Fibroblast of pulmonary artery (primary cell): ENCODE data around the gene TIMM44.

Experiments used
- DNase-seq: peaks from one replicate; pipeline ENCODE4 v3.0.0-alpha.2; 2010; ENCODE audit warnings: low read depth
- H3K4me3 ChIP-seq: replicated peaks from 2 replicates; pipeline ENCODE4 v1.5.1; 2011; ENCODE audit warnings: low read depth, mild to moderate bottlenecking, control low read depth, low read length, moderate library complexity
- TF ChIP-seq, protein P1 (sequence below): IDR thresholded peaks from 2 replicates; pipeline ENCODE4 v1.5.1; 2011; ENCODE audit warnings: mild to moderate bottlenecking, control low read depth, low read length, inconsistent platforms; ENCODE audit errors: missing control alignments

The TIMM44 gene

DNA sequence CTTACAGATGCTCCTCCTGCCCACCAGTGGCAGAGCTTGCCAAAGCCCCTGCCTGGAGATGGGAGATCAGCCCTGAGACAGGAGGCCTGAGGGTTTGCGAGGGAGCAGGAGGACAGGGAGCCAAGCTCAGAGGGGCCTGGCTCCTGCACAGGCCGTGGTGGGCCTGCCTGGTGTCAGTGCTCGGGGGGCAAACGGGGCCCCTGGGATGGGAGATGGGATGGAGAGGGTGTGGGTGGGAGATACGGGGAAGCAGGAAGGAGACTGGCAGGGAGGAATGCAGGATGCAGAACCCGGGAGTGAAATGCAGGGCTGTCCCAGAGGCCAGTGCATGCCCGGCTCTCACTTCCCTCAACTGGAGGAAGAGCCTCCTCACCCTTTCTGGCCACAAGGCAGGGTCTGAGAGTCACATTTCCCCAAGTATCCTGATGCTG is 42.0 kb upstream of the TIMM44 start:
- TF ChIP-seq, protein P1, sequence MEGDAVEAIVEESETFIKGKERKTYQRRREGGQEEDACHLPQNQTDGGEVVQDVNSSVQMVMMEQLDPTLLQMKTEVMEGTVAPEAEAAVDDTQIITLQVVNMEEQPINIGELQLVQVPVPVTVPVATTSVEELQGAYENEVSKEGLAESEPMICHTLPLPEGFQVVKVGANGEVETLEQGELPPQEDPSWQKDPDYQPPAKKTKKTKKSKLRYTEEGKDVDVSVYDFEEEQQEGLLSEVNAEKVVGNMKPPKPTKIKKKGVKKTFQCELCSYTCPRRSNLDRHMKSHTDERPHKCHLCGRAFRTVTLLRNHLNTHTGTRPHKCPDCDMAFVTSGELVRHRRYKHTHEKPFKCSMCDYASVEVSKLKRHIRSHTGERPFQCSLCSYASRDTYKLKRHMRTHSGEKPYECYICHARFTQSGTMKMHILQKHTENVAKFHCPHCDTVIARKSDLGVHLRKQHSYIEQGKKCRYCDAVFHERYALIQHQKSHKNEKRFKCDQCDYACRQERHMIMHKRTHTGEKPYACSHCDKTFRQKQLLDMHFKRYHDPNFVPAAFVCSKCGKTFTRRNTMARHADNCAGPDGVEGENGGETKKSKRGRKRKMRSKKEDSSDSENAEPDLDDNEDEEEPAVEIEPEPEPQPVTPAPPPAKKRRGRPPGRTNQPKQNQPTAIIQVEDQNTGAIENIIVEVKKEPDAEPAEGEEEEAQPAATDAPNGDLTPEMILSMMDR, result no peak
- H3K4me3 ChIP-seq, result no peak overlapping the region
- DNase-seq, result no peak

GRCh38 chr19:7983995-7984837 is 40.8 kb upstream of the TIMM44 start:
- H3K4me3 ChIP-seq, result no peak overlapping the region
- TF ChIP-seq, protein P1, result no peak
- DNase-seq, result no peak

DNA sequence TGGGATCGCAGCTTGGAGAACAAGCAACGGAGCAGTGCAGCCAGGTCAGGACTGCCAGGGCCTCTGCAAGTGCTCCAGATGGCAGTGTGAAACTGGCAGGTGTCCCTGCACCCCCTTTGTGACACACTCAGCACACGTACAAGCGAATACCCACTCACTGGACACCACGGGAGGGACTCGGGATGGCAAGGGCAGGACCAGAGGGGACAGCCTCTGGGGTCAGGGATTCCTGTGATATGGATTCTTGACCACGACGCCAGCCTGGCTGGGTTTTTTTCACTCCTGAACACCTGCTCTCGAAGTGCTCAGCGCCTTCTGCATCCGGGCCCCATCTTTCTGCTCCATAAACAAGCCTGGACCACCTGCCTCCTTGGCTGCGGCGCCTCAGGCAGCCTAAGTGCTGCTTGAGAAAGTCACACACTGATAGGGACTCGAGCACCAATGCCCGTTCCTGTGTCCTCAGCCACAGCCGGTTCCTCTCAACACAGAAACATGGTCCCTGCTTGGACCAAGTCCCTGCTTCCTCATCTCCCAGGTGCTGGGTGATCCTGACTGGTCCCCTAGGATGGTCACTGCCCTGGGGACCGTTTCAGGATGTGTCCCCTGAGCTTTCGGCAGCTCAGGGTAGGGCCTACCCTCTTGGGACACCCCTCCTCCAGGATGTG is 40.0 kb upstream of the TIMM44 start:
- TF ChIP-seq, protein P1, result no peak
- no peak overlapping the region for H3K4me3 ChIP-seq
- DNase-seq, result no peak

DNA sequence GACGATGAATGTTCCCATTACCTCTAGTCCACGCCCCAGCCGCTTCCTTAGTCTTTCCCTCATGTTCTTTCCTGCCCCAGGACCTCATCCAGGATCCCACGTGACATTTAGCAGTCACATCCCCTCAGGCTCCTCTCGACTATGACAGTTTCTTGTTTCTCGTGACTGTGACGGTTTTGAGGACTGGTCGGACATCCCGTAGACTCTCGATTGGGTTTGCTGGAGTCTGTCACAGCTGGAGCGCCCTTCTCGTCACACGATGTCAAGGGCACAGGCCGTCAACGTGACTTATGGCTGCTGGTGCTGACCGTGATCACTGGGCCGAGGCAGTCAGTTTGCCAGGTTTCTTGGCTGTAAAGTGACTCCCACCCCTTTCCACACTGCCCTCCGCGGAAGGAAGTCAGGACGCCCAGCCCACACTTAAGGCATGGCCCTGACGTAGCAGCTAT is 39.2 kb upstream of the TIMM44 start:
- TF ChIP-seq, protein P1, result no peak

GRCh38 chr19:7982103-7982502 is 38.6 kb upstream of the TIMM44 start:
- TF ChIP-seq, protein P1, result no peak
- no peak overlapping the region for H3K4me3 ChIP-seq
- no peak for DNase-seq

More for the DNA sequence above, 39.2 kb upstream of the TIMM44 start:
- H3K4me3 ChIP-seq, result no peak overlapping the region
- no peak for DNase-seq

DNA sequence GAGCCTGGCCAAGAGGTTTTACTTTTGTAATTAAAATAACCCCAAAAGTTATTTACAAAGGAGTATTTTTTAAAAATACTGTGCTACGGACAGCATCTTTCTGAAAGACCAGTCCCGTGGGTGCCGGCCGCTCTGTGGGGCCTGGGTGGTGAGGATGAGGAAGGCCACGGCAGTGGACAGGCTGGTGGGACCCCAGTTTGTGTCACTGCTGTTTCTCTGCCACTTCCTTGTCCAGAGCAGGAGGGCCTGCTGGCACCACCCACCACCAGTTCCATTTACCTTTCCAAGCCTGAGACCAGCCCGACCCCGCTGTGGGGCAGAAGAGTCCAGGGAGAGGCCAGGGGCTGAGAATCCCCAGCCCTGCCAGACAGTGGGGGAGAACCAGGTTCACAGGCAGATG is 38.2 kb upstream of the TIMM44 start:
- H3K4me3 ChIP-seq, result no peak overlapping the region
- no peak for DNase-seq
- TF ChIP-seq, protein P1, result no peak

- H3K4me3 ChIP-seq, result no peak overlapping the region
- TF ChIP-seq, protein P1, result no peak
- no peak for DNase-seq
These were observed 37.7 kb upstream of the TIMM44 start for GRCh38 chr19:7981199-7981598.
